HEK293 (cell line): ENCODE measurements around the gene HAAO.

Experiments used
- CTCF ChIA-PET: fragments of 350-600 bp; formaldehyde crosslinking; extraction: SDS; loops from one replicate; lab custom pipeline; 2021; ENCODE audit warnings: antibody characterized with exemption; lab: Yijun Ruan, JAX
- POLR2A ChIA-PET: fragments of 300-600 bp; formaldehyde crosslinking; extraction: SDS; loops from one replicate; lab custom pipeline; 2020; ENCODE audit warnings: antibody characterized with exemption, inconsistent platforms; lab: Yijun Ruan, JAX
- H3K27ac ChIP-seq: fragments of 200-500 bp; sonication (Bioruptor generic); 2 replicates; pipeline ENCODE4 v1.5.1; 2014; ENCODE audit warnings: low read depth, low read length, control low read depth, inconsistent platforms; ENCODE audit errors: extremely low read depth
- H3K36me3 ChIP-seq, 2 experiments: fragments of 200-500 bp in 1 of 2; sonication (Bioruptor generic) in 1 of 2; 1 replicate in 1 of 2; 2 replicates in 1 of 2; pipeline ENCODE4 v1.5.1; 2014 to 2017; ENCODE audit warnings: inconsistent platforms in 2 of 2, low read length in 2 of 2; ENCODE audit not compliant: control insufficient read depth in 2 of 2, insufficient read depth in 1 of 2
- H3K4me1 ChIP-seq: fragments of 200-500 bp; sonication (Bioruptor generic); 2 replicates; pipeline ENCODE4 v1.5.1; 2014; ENCODE audit warnings: mild to moderate bottlenecking, low read length, inconsistent platforms; ENCODE audit not compliant: control insufficient read depth, insufficient read depth
- H3K4me3 ChIP-seq: 2 replicates; pipeline ENCODE4 v1.5.1; 2011; ENCODE audit warnings: low read depth, mild to moderate bottlenecking, control low read depth, low read length, moderate library complexity
- H3K9me3 ChIP-seq: fragments of 200-500 bp; sonication (Bioruptor generic); 2 replicates; pipeline ENCODE4 v1.5.1; 2014; ENCODE audit warnings: low read depth, low read length, inconsistent platforms; ENCODE audit not compliant: control insufficient read depth, insufficient read depth
- AEBP2 ChIP-seq: fragments of 450-650 bp; formaldehyde crosslinking; IDR thresholded peaks from 2 replicates; pipeline ENCODE4 v1.5.1; 2016; ENCODE audit warnings: missing biosample characterization, missing genetic modification characterization, borderline replicate concordance
- ELK4 ChIP-seq: IDR thresholded peaks from 2 replicates; pipeline ENCODE4 v1.6.1; 2011; ENCODE audit warnings: mild to moderate bottlenecking, low read depth, low read length, borderline replicate concordance
- PRDM2 ChIP-seq: fragments of 450-650 bp; formaldehyde crosslinking; IDR thresholded peaks from 2 replicates; pipeline ENCODE4 v1.5.1; 2016; ENCODE audit warnings: missing biosample characterization, missing genetic modification characterization, borderline replicate concordance
- SETDB1 ChIP-seq: IDR thresholded peaks from one replicate; pipeline ENCODE4 v1.6.1; 2017; ENCODE audit warnings: mild to moderate bottlenecking, low read length, moderate library complexity, mixed read lengths; ENCODE audit not compliant: insufficient read length
- TRIM28 ChIP-seq: IDR thresholded peaks from 2 replicates; pipeline ENCODE4 v1.6.1; 2011; ENCODE audit warnings: low read length, control low read depth, borderline replicate concordance
- ZBTB49 ChIP-seq: fragments of 450-650 bp; formaldehyde crosslinking; IDR thresholded peaks from 2 replicates; pipeline ENCODE4 v1.5.1; 2016; ENCODE audit warnings: missing biosample characterization, missing genetic modification characterization, low read depth
- ZNF10 ChIP-seq: fragments of 450-650 bp; formaldehyde crosslinking; IDR thresholded peaks from 2 replicates; pipeline ENCODE4 v1.5.1; 2017; ENCODE audit warnings: missing biosample characterization, missing genetic modification characterization
- ZNF114 ChIP-seq: fragments of 450-650 bp; formaldehyde crosslinking; IDR thresholded peaks from 2 replicates; pipeline ENCODE4 v1.5.0; 2017; ENCODE audit warnings: missing biosample characterization, missing genetic modification characterization
- ZNF138 ChIP-seq: fragments of 450-650 bp; formaldehyde crosslinking; IDR thresholded peaks from 2 replicates; pipeline ENCODE4 v1.5.1; 2016; ENCODE audit warnings: missing biosample characterization, missing genetic modification characterization, borderline replicate concordance
- ZNF146 ChIP-seq: fragments of 450-650 bp; formaldehyde crosslinking; IDR thresholded peaks from 2 replicates; pipeline ENCODE4 v1.5.1; 2016; ENCODE audit warnings: missing biosample characterization, missing genetic modification characterization
- ZNF274 ChIP-seq, 2 experiments: fragments of 200-500 bp in 1 of 2; fragments of 450-650 bp in 1 of 2; sonication (Bioruptor generic) in 1 of 2; formaldehyde crosslinking in 1 of 2; IDR thresholded peaks; 2 replicates each; pipeline versions ENCODE4 v1.5.1 to v1.6.1; 2014 to 2016; ENCODE audit warnings: borderline replicate concordance in 1 of 2, inconsistent platforms in 1 of 2, low read length in 1 of 2, missing biosample characterization in 1 of 2, missing genetic modification characterization in 1 of 2
- ZNF514 ChIP-seq: fragments of 450-650 bp; formaldehyde crosslinking; IDR thresholded peaks from 2 replicates; pipeline ENCODE4 v1.5.1; 2016; ENCODE audit warnings: missing biosample characterization, missing genetic modification characterization
- ZNF629 ChIP-seq: fragments of 450-650 bp; formaldehyde crosslinking; IDR thresholded peaks from 2 replicates; pipeline ENCODE4 v1.5.1; 2017; ENCODE audit warnings: missing biosample characterization, missing genetic modification characterization
- ZNF707 ChIP-seq: fragments of 450-650 bp; formaldehyde crosslinking; IDR thresholded peaks from 2 replicates; pipeline ENCODE4 v1.5.1; 2016; ENCODE audit warnings: missing biosample characterization, missing genetic modification characterization
- ZNF785 ChIP-seq: fragments of 450-650 bp; formaldehyde crosslinking; IDR thresholded peaks from 2 replicates; pipeline ENCODE4 v1.5.1; 2016; ENCODE audit warnings: missing biosample characterization, missing genetic modification characterization
- ZSCAN16 ChIP-seq: fragments of 450-650 bp; formaldehyde crosslinking; IDR thresholded peaks from 2 replicates; pipeline ENCODE4 v1.5.1; 2016; ENCODE audit warnings: missing biosample characterization, missing genetic modification characterization
- ZSCAN23 ChIP-seq: fragments of 450-650 bp; formaldehyde crosslinking; IDR thresholded peaks from 2 replicates; pipeline ENCODE4 v1.5.1; 2016; ENCODE audit warnings: missing biosample characterization, missing genetic modification characterization
- TF ChIP-seq, protein P1 (sequence below): fragments of 450-650 bp; formaldehyde crosslinking; IDR thresholded peaks from 2 replicates; pipeline ENCODE4 v1.5.1; 2016; ENCODE audit warnings: missing biosample characterization, missing genetic modification characterization, low read depth

HAAO gene

DNA sequence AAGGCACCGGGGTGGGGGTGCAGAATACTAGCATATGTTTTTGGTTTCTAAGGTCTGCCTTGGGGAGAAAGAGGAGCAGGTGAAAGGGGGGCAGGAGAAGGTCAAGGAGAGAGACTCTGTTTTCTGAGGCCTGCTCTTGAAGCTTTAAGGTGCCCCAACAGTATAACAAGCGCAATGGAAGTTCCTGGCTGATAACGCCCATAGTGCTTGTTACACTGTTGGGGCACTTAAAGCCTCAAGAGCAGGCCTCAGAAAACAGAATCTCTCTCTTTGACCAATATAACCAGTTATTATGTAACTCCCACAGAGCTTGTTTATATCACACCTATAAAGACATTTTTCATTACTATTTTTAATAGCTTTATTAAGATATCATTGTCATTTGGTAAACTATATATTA, 45.0 kb downstream of the HAAO start:
- CTCF ChIA-PET: interaction anchor here (0.6 kb wide), 1 partner anchor 87 kb away, joined by 4 read pairs; no protein-coding TSS in a partner anchor

More for the DNA sequence above, 45.0 kb downstream of the HAAO start:
- no peaks in the 10 kb centered on the region for H3K4me1 ChIP-seq
- POLR2A ChIA-PET: no interaction called here
- TF ChIP-seq ZBTB49 (tag by site-specific recombination): no peak
- TF ChIP-seq PRDM2 (tag by site-specific recombination): no peak
- no peak for TF ChIP-seq ZNF629 (tag by site-specific recombination)
- no peak for TF ChIP-seq AEBP2 (tag by site-specific recombination)
- TF ChIP-seq ZNF514 (tag by site-specific recombination): no peak
- TF ChIP-seq ZSCAN23: no peak
- TF ChIP-seq SETDB1: no peak
- no peak for TF ChIP-seq ZSCAN16 (tag by site-specific recombination)
- no peak for TF ChIP-seq ZNF10 (tag by site-specific recombination)
- TF ChIP-seq, protein P1, sequence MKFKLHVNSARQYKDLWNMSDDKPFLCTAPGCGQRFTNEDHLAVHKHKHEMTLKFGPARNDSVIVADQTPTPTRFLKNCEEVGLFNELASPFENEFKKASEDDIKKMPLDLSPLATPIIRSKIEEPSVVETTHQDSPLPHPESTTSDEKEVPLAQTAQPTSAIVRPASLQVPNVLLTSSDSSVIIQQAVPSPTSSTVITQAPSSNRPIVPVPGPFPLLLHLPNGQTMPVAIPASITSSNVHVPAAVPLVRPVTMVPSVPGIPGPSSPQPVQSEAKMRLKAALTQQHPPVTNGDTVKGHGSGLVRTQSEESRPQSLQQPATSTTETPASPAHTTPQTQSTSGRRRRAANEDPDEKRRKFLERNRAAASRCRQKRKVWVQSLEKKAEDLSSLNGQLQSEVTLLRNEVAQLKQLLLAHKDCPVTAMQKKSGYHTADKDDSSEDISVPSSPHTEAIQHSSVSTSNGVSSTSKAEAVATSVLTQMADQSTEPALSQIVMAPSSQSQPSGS: no peak
- no peak for TF ChIP-seq ZNF146 (tag by site-specific recombination)
- no peak for TF ChIP-seq ZNF785 (tag by site-specific recombination)
- TF ChIP-seq ZNF138 (tag by site-specific recombination): no peak
- TF ChIP-seq ZNF707: no peak
- no peak for TF ChIP-seq TRIM28
- no peak for TF ChIP-seq ELK4
- no peak for TF ChIP-seq ZNF114 (tag by site-specific recombination)
- no peak for TF ChIP-seq ZNF274 (IDR thresholded peaks at IDR 0.05; ENCODE audit: low read length)
- no peak for TF ChIP-seq ZNF274 (tag by site-specific recombination; IDR thresholded peaks at IDR 0.05; ENCODE audit: borderline replicate concordance)
- H3K9me3 ChIP-seq: no peaks in the 10 kb centered on the region
- no peak overlapping the region for H3K4me3 ChIP-seq
- H3K36me3 ChIP-seq: no peaks in the 10 kb centered on the region
- H3K27ac ChIP-seq: no peak overlapping the region
